Fibroblast of pulmonary artery (primary cell): ENCODE measurements around the gene KCNQ4.

Source experiments
- DNase-seq: peaks from one replicate; pipeline ENCODE4 v3.0.0-alpha.2; 2010; ENCODE audit warnings: low read depth
- H3K4me3 ChIP-seq: replicated peaks from 2 replicates; pipeline ENCODE4 v1.5.1; 2011; ENCODE audit warnings: low read depth, mild to moderate bottlenecking, control low read depth, low read length, moderate library complexity
- TF ChIP-seq, protein P1 (sequence below): IDR thresholded peaks from 2 replicates; pipeline ENCODE4 v1.5.1; 2011; ENCODE audit warnings: mild to moderate bottlenecking, control low read depth, low read length, inconsistent platforms; ENCODE audit errors: missing control alignments

The KCNQ4 gene

DNA sequence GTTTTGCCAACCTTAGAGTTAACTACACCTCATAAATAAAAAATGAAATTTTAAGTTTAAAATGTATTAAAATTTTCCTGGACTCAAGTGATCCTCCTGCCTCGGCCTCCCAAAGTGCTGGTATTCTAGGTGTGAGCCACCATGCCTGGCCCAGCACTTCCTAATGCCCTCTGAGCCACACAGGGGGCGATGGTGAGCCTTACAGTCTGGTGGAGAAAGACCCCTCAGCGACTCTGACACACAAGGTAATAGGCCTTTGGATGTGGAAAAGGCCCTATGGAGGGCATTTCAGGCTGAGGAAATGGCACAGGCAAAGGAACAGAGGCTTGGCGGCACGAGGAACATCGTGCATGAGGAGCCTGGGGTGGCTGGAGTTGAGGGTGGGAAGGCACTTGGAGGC, 71.9 kb downstream of the KCNQ4 start:
- H3K4me3 ChIP-seq: no peak overlapping the region
- no peak for DNase-seq
- TF ChIP-seq, protein P1, sequence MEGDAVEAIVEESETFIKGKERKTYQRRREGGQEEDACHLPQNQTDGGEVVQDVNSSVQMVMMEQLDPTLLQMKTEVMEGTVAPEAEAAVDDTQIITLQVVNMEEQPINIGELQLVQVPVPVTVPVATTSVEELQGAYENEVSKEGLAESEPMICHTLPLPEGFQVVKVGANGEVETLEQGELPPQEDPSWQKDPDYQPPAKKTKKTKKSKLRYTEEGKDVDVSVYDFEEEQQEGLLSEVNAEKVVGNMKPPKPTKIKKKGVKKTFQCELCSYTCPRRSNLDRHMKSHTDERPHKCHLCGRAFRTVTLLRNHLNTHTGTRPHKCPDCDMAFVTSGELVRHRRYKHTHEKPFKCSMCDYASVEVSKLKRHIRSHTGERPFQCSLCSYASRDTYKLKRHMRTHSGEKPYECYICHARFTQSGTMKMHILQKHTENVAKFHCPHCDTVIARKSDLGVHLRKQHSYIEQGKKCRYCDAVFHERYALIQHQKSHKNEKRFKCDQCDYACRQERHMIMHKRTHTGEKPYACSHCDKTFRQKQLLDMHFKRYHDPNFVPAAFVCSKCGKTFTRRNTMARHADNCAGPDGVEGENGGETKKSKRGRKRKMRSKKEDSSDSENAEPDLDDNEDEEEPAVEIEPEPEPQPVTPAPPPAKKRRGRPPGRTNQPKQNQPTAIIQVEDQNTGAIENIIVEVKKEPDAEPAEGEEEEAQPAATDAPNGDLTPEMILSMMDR: peak; percentile 34

DNA sequence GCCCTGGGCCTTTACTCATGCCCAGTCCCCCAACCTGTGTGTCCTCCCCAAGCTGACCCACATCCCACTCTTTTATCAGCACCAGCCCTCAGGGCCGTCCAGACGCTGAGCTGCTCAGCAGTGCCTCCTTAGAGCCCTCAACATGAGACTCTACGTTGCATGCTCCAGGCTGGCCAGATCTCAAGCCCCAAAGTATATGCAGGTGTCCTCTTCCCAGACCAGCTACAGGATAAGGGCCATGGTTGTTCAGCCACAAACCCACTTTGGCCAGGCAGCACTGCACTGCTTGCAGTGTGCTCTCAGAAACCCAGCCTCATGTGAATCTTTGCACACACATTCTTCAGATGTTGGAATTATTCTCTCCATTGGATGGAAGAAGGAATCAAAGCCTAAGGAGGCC, 72.5 kb downstream of the KCNQ4 start:
- DNase-seq: no peak
- no peak overlapping the region for H3K4me3 ChIP-seq
- TF ChIP-seq, protein P1: no peak

DNA sequence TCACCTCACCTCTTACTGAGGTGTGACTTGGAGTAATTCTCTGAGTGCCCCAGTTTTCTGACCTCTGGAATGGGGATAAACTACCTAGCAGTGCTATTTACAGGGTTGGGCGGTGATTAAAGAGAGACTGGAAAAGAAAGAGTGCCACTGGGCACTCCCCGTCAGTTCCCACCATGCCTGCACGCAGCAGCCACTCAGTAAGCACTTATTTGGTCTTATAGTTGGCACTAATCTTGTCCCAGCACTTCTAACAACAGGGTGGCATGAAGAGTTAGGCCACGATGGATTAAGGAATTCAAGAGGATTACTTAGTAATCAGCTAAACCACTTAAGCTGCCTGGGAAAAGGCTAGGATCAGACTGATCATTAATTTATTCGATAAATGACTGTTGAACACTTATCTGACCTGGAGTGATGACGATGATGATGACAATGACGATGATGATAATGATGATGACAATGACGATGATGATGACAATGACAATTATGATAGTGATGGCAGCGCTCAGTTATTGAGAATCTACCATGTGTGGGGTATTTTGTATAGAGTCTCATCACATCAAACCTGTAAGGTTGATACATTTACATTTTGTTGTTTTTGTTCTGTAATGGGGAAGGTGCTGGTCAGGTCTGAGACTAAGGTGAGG, 73.2 kb downstream of the KCNQ4 start:
- no peak for DNase-seq
- H3K4me3 ChIP-seq: no peak overlapping the region
- TF ChIP-seq, protein P1: no peak

DNA sequence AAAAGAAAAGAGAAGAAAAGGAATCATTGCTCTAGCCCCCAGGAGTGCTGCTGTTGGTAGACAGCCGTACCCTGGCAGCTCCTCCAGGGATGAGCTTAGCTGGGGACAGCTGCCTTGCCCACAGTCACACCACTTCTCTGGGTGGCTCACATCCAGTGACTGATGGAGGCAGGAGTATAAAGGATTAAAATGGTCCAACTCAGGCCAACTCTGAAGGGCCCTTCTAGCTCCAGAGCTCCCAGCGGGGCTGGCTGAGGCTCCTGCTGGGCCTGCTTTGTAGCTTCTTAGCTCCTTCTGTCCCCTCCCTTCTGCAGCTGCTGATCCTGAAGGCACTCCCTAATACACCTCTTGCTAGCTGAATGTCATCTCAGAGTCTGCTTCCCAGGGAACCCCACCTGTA, 74.2 kb downstream of the KCNQ4 start:
- no peak for DNase-seq
- H3K4me3 ChIP-seq: no peak overlapping the region
- TF ChIP-seq, protein P1: no peak

DNA sequence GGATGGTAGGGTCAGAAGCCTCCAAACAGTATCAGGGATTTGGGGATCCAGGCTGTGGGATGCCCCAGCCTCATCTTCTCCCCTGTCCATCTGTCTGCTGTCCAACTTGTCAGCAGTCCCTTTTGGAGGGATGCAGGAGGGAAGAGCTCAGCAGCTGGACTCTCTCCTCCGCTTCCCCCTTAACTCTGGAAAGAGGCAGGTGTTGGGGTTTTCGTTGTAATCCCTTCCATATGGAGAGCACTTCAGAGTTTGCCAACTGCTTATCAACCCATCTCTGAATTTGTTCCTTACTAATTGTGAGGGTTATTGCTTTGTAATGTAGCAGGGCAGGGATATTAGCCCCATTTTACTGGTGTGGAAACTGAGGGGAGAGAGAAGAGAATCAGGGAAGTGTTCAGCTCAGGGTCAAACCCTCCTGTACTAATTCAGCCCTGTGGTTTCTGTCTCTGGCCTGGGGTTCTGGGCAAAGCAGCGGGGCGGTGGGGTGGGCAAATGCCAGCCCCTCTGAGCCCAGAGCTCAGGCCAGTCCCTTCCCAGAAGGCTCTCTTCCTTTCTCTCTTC, 75.3 kb downstream of the KCNQ4 start:
- no peak overlapping the region for H3K4me3 ChIP-seq
- TF ChIP-seq, protein P1: no peak
- DNase-seq: no peak

DNA sequence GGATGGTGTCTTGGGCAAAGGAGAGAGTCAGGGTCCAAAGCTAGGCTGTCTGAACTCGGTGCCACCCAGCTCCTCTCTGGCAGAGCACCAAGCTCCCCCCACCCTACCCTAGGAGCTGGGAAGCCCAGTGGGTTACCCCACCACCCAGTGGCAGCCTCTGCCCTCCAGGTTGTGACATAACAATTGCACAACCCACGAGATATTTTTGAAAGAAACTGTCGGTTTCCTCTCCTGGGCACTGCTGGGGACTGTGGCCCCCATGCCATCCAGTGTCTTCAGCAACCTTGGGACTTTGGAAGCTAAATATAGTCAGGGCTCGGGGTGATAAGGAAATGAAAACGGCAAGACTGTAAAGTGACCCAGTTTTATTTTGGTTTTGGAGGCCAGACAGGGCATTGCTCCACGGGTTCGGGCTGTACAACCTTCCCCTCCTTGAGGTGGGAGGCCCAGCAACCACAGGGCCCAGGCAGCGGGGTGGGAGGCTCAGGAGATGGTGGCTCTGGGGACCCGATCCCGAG, 77.2 kb downstream of the KCNQ4 start:
- TF ChIP-seq, protein P1: no peak
- no peak for DNase-seq
- peak overlapping the region; percentile 40 for H3K4me3 ChIP-seq
